ENCODE measurements around the gene CD1E.

The CD1E gene

GRCh38 chr1:158311066-158311465 lies 42.6 kb upstream of the CD1E start:
- no peak overlapping the region for H3K4me3 ChIP-seq (ENCODE audit: low read depth, low read length)
- H3K9me3 ChIP-seq (ENCODE audit: control insufficient read depth, insufficient read depth, low read depth, low read length) = no peaks in the 10 kb centered on the region
- TF ChIP-seq ZNF391 (tag by site-specific recombination; IDR thresholded peaks at IDR 0.05; ENCODE audit: borderline replicate concordance, low read depth) = no peak
- TF ChIP-seq ZNF362 (tag by site-specific recombination; IDR thresholded peaks at IDR 0.05) = no peak
- POLR2A ChIA-PET = no interaction called here
- H3K4me1 ChIP-seq (ENCODE audit: control insufficient read depth, insufficient read depth, low read length) = no peaks in the 10 kb centered on the region
- H3K36me3 ChIP-seq (ENCODE audit: control insufficient read depth in 2 of 2, insufficient read depth in 1 of 2, low read length in 2 of 2) = no peaks in the 10 kb centered on the region
- no peak overlapping the region for H3K27ac ChIP-seq (ENCODE audit: extremely low read depth, low read depth, low read length)
- CTCF ChIA-PET = no interaction called here

GRCh38 chr1:158323866-158324265 lies 29.8 kb upstream of the CD1E start:
- ChIA-PET POLR2A (no interaction called here), CTCF (no interaction called here)
- Histone ChIP-seq H3K27ac (ENCODE audit: extremely low read depth, low read depth, low read length) (no peak overlapping the region), H3K4me1 (ENCODE audit: control insufficient read depth, insufficient read depth, low read length) (no peaks in the 10 kb centered on the region), H3K4me3 (ENCODE audit: low read depth, low read length) (no peak overlapping the region), H3K9me3 (ENCODE audit: control insufficient read depth, insufficient read depth, low read depth, low read length) (no peaks in the 10 kb centered on the region), H3K36me3 (ENCODE audit: control insufficient read depth in 2 of 2, insufficient read depth in 1 of 2, low read length in 2 of 2) (no peaks in the 10 kb centered on the region)
- TF ChIP-seq ZNF626 (tag by site-specific recombination; IDR thresholded peaks at IDR 0.05) = no peak
- no peak for TF ChIP-seq PATZ1 (tag by site-specific recombination; IDR thresholded peaks at IDR 0.05)
- no peak for TF ChIP-seq ZNF354C (tag by site-specific recombination; IDR thresholded peaks at IDR 0.05; ENCODE audit: borderline replicate concordance, low read depth)
- TF ChIP-seq ZNF596 (tag by site-specific recombination; IDR thresholded peaks at IDR 0.05) = no peak
- TF ChIP-seq ELK4 (IDR thresholded peaks at IDR 0.05; ENCODE audit: borderline replicate concordance, low read depth, low read length) = no peak
- TF ChIP-seq ZSCAN5A (tag by site-specific recombination; IDR thresholded peaks at IDR 0.05) = no peak
- TF ChIP-seq ZNF404 (tag by site-specific recombination; IDR thresholded peaks at IDR 0.05) = no peak
- no peak for TF ChIP-seq ZSCAN23 (tag by site-specific recombination; IDR thresholded peaks at IDR 0.05)
- TF ChIP-seq SALL2 (tag by site-specific recombination; IDR thresholded peaks at IDR 0.05; ENCODE audit: borderline replicate concordance) = no peak
- no peak for TF ChIP-seq ZBTB48 (tag by site-specific recombination; IDR thresholded peaks at IDR 0.05)
- no peak for TF ChIP-seq ZNF341 (tag by site-specific recombination; IDR thresholded peaks at IDR 0.05; ENCODE audit: low read depth)
- TF ChIP-seq ZNF169 (tag by site-specific recombination; IDR thresholded peaks at IDR 0.05) = no peak
- no peak for TF ChIP-seq ZSCAN18 (tag by site-specific recombination; IDR thresholded peaks at IDR 0.05)

- Histone ChIP-seq H3K9me3 (ENCODE audit: control insufficient read depth, insufficient read depth, low read depth, low read length) (no peaks in the 10 kb centered on the region), H3K27ac (ENCODE audit: extremely low read depth, low read depth, low read length) (no peak overlapping the region), H3K4me1 (ENCODE audit: control insufficient read depth, insufficient read depth, low read length) (no peaks in the 10 kb centered on the region), H3K4me3 (ENCODE audit: low read depth, low read length) (no peak overlapping the region), H3K36me3 (ENCODE audit: control insufficient read depth in 2 of 2, insufficient read depth in 1 of 2, low read length in 2 of 2) (no peaks in the 10 kb centered on the region)
- POLR2A ChIA-PET = no interaction called here
- CTCF ChIA-PET = no interaction called here
- TF ChIP-seq ZNF169 (tag by site-specific recombination; IDR thresholded peaks at IDR 0.05) = no peak
- no peak for TF ChIP-seq ZXDB (tag by site-specific recombination; IDR thresholded peaks at IDR 0.05)
- no peak for TF ChIP-seq KLF10 (tag by site-specific recombination; IDR thresholded peaks at IDR 0.05)
- TF ChIP-seq RBAK (tag by site-specific recombination; IDR thresholded peaks at IDR 0.05) = no peak
- TF ChIP-seq ELK4 (IDR thresholded peaks at IDR 0.05; ENCODE audit: borderline replicate concordance, low read depth, low read length) = no peak
- TF ChIP-seq YY2 (tag by site-specific recombination; IDR thresholded peaks at IDR 0.05) = no peak
- TF ChIP-seq ZNF133 (tag by site-specific recombination; IDR thresholded peaks at IDR 0.05) = no peak
- TF ChIP-seq ZNF184 (tag by site-specific recombination; IDR thresholded peaks at IDR 0.05) = no peak
- no peak for TF ChIP-seq YY1 (tag by site-specific recombination; IDR thresholded peaks at IDR 0.05)
- no peak for TF ChIP-seq ZNF792 (tag by site-specific recombination; IDR thresholded peaks at IDR 0.05)
- TF ChIP-seq ZNF660 (tag by site-specific recombination; IDR thresholded peaks at IDR 0.05) = no peak
- TF ChIP-seq ZNF223 (tag by site-specific recombination; IDR thresholded peaks at IDR 0.05) = no peak
- no peak for TF ChIP-seq ZNF121 (tag by site-specific recombination; IDR thresholded peaks at IDR 0.05)
These were observed 29.3 kb upstream of the CD1E start for GRCh38 chr1:158324395-158324794.
